ENCODE measurements around the gene CIDEC.
"Not testable (repeated sequence)": the region's sequence is repeated elsewhere in the genome, so short reads cannot be mapped to it uniquely, and the experiment has no call there.

The CIDEC gene

DNA sequence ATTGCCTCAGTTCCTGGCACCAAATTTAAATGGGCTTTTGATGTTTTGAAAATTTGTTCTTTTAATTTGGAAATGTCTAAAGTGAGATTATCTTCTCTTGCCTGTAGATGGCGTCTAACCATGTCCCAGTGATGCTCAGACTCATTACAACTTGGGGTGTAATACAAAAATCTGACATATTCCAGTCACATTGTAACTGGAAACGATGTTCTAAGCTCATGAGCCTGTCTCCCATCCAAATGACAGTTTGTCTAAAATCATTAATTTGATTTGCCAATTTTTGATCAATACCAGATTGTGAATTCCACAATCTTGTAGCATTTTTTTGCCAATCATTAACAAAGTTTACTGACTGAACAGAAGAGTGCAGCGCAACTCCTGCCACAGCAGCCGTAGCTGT is 31.2 kb downstream of the CIDEC start:
- peak; percentile 52 for TF ChIP-seq CTCF (conservative IDR thresholded peaks at IDR 0.05; ENCODE audit: low read depth, low read length)
- DNase-seq (ENCODE audit: low read depth); H3K4me3 ChIP-seq (ENCODE audit: low read length): not testable (repeated sequence)

- DNase-seq (ENCODE audit: low read depth); H3K4me3 ChIP-seq (ENCODE audit: low read length): not testable (repeated sequence)
Measured at GRCh38 chr3:9847870-9848269, 32.2 kb downstream of the CIDEC start.

DNA sequence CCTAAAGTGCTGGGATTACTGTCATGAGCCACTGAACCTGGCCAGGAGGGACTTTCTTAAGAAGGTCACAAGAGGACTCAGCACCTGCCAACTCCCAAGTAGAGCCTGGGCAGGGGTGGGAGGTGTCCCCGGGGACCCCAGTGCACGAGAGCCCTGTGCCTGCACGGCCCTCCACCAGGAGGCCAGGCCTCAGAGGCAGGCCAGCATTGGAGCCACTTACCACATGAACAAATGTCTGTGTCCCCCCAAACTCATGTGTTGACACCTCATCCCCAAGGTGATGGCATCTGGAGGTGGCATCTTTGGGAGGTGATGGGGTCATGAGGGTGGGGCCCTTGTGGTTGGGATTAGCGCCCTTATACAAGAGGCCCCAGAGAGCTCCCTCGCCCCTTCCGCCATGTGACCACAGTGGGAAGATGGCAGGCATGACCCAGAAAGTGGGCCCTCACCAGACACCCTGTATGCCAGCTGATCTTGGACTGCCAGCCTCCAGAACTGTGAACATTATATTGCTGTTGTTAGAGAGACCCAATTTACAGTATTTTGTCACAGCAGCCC is 33.0 kb downstream of the CIDEC start:
- DNase-seq (ENCODE audit: low read depth): no peak
- TF ChIP-seq CTCF (conservative IDR thresholded peaks at IDR 0.05; ENCODE audit: low read depth, low read length): no peak
- no peak overlapping the region for H3K4me3 ChIP-seq (ENCODE audit: low read length)

DNA sequence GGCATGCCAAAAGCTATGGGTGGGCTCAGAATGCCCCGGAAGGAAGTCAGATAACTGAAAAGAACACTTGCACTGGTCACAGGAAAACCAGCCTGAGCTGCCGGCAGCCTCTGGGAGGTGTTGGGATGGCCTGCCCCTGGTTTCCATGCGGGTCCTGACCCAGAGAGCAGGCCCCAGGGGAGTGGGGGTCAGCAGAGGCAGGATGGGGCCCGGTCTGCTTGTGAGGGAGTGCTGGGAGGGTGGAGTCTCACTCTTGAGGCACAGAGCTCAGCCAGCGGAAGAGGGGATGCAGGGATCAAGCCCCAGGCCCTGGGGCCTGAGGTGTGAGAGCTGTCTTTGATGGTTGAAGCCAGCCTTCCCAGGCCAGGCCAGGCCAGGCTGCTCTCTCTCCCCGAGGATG is 33.8 kb downstream of the CIDEC start:
- H3K4me3 ChIP-seq (ENCODE audit: low read length): no peak overlapping the region
- no peak for DNase-seq (ENCODE audit: low read depth)
- TF ChIP-seq CTCF (conservative IDR thresholded peaks at IDR 0.05; ENCODE audit: low read depth, low read length): no peak

GRCh38 chr3:9843715-9844438 is 36.2 kb downstream of the CIDEC start, which contains the start of gene RPUSD3:
Gene RPUSD3 (minus strand): TSS chr3:9844008. CDS start chr3:9843990, 18 bp downstream.
- no peak for TF ChIP-seq CTCF (conservative IDR thresholded peaks at IDR 0.05; ENCODE audit: low read depth, low read length)
- DNase-seq (ENCODE audit: low read depth): peak; percentile 74
- H3K4me3 ChIP-seq (ENCODE audit: low read length): peak within 1 kb of the TSS; percentile 91

GRCh38 chr3:9841015-9841414 is 39.0 kb downstream of the CIDEC start:
- TF ChIP-seq CTCF (conservative IDR thresholded peaks at IDR 0.05; ENCODE audit: low read depth, low read length): no peak
- DNase-seq (ENCODE audit: low read depth): no peak

GRCh38 chr3:9838856-9839255 is 41.2 kb downstream of the CIDEC start:
- no peak for TF ChIP-seq CTCF (conservative IDR thresholded peaks at IDR 0.05; ENCODE audit: low read depth, low read length)
- H3K4me3 ChIP-seq (ENCODE audit: low read length): no peak overlapping the region
- DNase-seq (ENCODE audit: low read depth): no peak

More at GRCh38 chr3:9841015-9841414, 39.0 kb downstream of the CIDEC start:
- H3K4me3 ChIP-seq (ENCODE audit: low read length): no peak overlapping the region

Data from retinal pigment epithelial cell (primary cell).